T-cell (primary cell): ENCODE measurements around the gene ASTN1. TPM values are rescaled to one million over a fixed set of nuclear protein-coding genes. Genes with fewer than 3 reads are reported as not detected.

Source experiments
- ATAC-seq, 4 experiments: fragments of 200-7000 bp in 3 of 4; fragments of 150-1000 bp in 1 of 4; cut with Tn5 transposase; replicated peaks in 1 of 4; 1 replicate in 3 of 4; 2 replicates in 1 of 4; pipeline ENCODE4 v1.10.0; 2021; ENCODE audit warnings: moderate library complexity in 3 of 4, mild to moderate bottlenecking in 2 of 4, moderate number of reproducible peaks in 1 of 4
- CTCF ChIA-PET, 2 donors: fragments of 300-600 bp; sonication (Branson Sonifier 250); formaldehyde crosslinking; loops; one replicate each; lab custom pipeline; 2022; ENCODE audit warnings: antibody characterized with exemption in 2 of 2; lab: Charles Lee
- POLR2A ChIA-PET, 2 donors: fragments of 300-600 bp; sonication (Branson Sonifier 250); formaldehyde crosslinking; loops; one replicate each; lab custom pipeline; 2022; ENCODE audit warnings: antibody characterized with exemption in 2 of 2; lab: Charles Lee
- DNase-seq, 35 experiments: peaks; one replicate each; pipeline versions ENCODE4 v3.0.0 to v3.0.0-alpha.2; 2013 to 2023
- H3K27ac ChIP-seq: one replicate; pipeline ENCODE4 v1.5.1; 2013; ENCODE audit warnings: low read length
- H3K27me3 ChIP-seq, 2 experiments: replicated peaks in 1 of 2; 1 replicate in 1 of 2; 2 replicates in 1 of 2; pipeline versions ENCODE4 v1.6.1 to v1.7.0; 2013; ENCODE audit warnings: low read length in 1 of 2, mixed read lengths in 1 of 2; ENCODE audit not compliant: control insufficient read depth in 2 of 2, insufficient read depth in 2 of 2; ENCODE audit errors: extremely low read depth in 1 of 2
- H3K36me3 ChIP-seq, 2 donors: 1 replicate in 1 of 2; 2 replicates in 1 of 2; pipeline versions ENCODE4 v1.6.1 to v1.7.0; 2013; ENCODE audit warnings: low read length in 1 of 2; ENCODE audit not compliant: control insufficient read depth in 2 of 2, insufficient read depth in 1 of 2; ENCODE audit errors: extremely low read depth in 1 of 2
- H3K4me1 ChIP-seq, 2 experiments: 1 replicate in 1 of 2; 2 replicates in 1 of 2; pipeline versions ENCODE4 v1.6.1 to v1.7.0; 2013; ENCODE audit warnings: low read length in 2 of 2, mixed read lengths in 1 of 2; ENCODE audit not compliant: insufficient read depth in 2 of 2, control insufficient read depth in 1 of 2; ENCODE audit errors: extremely low read depth in 1 of 2
- H3K4me3 ChIP-seq, 2 donors: 1 replicate in 1 of 2; 2 replicates in 1 of 2; pipeline versions ENCODE4 v1.5.1 to v1.7.0; 2013; ENCODE audit warnings: mild to moderate bottlenecking in 2 of 2, low read length in 1 of 2, moderate library complexity in 1 of 2; ENCODE audit not compliant: control insufficient read depth in 1 of 2; ENCODE audit errors: extremely low read depth in 1 of 2
- H3K9me3 ChIP-seq: 2 replicates; pipeline ENCODE4 v1.7.0; 2013
- H3K27ac Mint-ChIP-seq, 2 donors: one replicate each; pipeline ENCODE4 v1.8.0; 2020 to 2021; ENCODE audit warnings: mild to moderate bottlenecking in 2 of 2, mixed read lengths in 2 of 2
- H3K27me3 Mint-ChIP-seq, 2 donors: one replicate each; pipeline ENCODE4 v1.8.0; 2021 to 2022; ENCODE audit warnings: mixed read lengths in 2 of 2
- H3K36me3 Mint-ChIP-seq: one replicate; pipeline ENCODE4 v1.8.0; 2021; ENCODE audit warnings: mixed read lengths
- H3K4me1 Mint-ChIP-seq, 3 donors: one replicate each; pipeline ENCODE4 v1.8.0; 2020 to 2022; ENCODE audit warnings: mixed read lengths in 3 of 3, mild to moderate bottlenecking in 1 of 3
- H3K4me3 Mint-ChIP-seq, 3 donors: one replicate each; pipeline ENCODE4 v1.8.0; 2020 to 2022; ENCODE audit warnings: mild to moderate bottlenecking in 3 of 3, mixed read lengths in 3 of 3, moderate library complexity in 3 of 3
- H3K9me3 Mint-ChIP-seq, 3 donors: one replicate each; pipeline ENCODE4 v1.8.0; 2020 to 2022; ENCODE audit warnings: mixed read lengths in 3 of 3
- WGBS: methylation state at CpG from one replicate; pipeline ENCODE4 v1.1.5; 2013; ENCODE audit warnings: missing lambda C conversion rate; ENCODE audit not compliant: insufficient coverage; 5-methylcytosine and 5-hydroxymethylcytosine counted together
- total RNA-seq, 35 experiments: library from RNA in 6 of 35; stranded (reverse) in 6 of 35; fragments of 120-200 nt in 1 of 35; gene quantifications; one replicate each; pipeline versions ENCODE4 v1.2.1 to v1.2.4 and lab custom pipeline; 2013 to 2026

Gene ASTN1
- under 1 TPM in 1 of 5 donors, not detected in 4; 0.06 TPM for total RNA-seq
- total RNA-seq (2013), result 0.02 TPM
- 0 to 0.05 (median 0) reads per million in 29 experiments for total RNA-seq (lab: John Stamatoyannopoulos, UW)

DNA sequence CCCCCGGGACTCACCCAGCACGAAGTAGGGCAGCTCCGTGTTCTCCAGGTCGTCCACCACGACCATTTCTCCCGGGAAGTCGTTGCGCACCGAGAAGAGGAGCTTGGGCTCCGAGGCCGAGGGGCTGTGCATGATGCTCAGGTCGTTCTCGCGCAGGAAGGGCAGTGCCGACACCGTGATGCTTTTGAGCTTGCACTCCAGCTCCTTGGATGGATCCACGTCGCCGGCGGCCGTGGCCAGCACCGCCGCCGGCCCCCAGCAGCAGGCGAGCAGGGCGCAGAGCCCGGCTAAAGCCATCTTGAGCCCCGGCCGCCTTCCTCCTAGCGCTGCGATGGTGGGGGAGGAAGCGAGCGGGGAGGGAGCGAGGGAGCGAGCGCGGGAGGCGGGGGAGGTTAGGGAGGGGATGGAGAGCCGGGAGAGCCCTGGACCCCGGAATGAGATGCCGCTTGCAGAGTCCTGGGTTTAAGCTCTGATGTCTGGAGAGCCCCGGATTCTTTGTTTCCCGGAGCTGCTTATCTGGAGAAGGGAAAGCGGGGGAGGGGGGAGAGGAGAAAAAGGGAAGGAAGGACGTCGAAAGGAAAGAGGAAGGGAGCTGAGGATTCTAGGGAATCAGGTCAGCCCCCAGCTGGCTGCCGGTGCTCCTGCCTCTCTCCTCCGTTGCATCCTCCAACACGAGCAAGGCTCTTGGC, at the start of gene ASTN1:
ASTN1 (minus strand) TSS at position 333 of the 689 bp plus-strand sequence; CDS start at position 297, 36 bp downstream.
- Mint-ChIP-seq H3K4me1 (peaks cover 3 to 6% (median 3%) of the 10 kb centered on the region in 3 donors), H3K9me3 (peaks cover 0 to 13% (median 13%) of the 10 kb centered on the region in 3 donors), H3K4me3 (no peak within 1 kb of the TSS), H3K36me3 (no peaks in the 10 kb centered on the region), H3K27ac (no peak within 1 kb of the TSS), H3K27me3 (peaks cover 25 to 27% of the 10 kb centered on the region in 2 donors)
- DNase-seq, result no peak
- no peak for ATAC-seq
- ChIA-PET CTCF (no interaction called here), POLR2A (no interaction called here)
- no peaks in the 10 kb centered on the region for H3K36me3 ChIP-seq
- H3K27ac ChIP-seq, result no peak within 1 kb of the TSS
- WGBS, result 4% methylated on average over 43 of the region's 49 CpGs
- H3K9me3 ChIP-seq, result no peaks in the 10 kb centered on the region
- peaks cover 10 to 14% of the 10 kb centered on the region in 2 experiments for H3K27me3 ChIP-seq
- no peak within 1 kb of the TSS for H3K4me3 ChIP-seq
- H3K4me1 ChIP-seq, result no peaks in the 10 kb centered on the region

GRCh38 chr1:177211231-177211630, 46.7 kb upstream of the ASTN1 start:
- ChIA-PET CTCF (no interaction called here), POLR2A (no interaction called here)
- ATAC-seq, result no peak
- no peak for DNase-seq
- no peaks in the 10 kb centered on the region for H3K36me3 Mint-ChIP-seq
- Histone ChIP-seq H3K9me3 (no peaks in the 10 kb centered on the region), H3K36me3 (no peaks in the 10 kb centered on the region), H3K4me3 (no peak overlapping the region), H3K4me1 (no peaks in the 10 kb centered on the region), H3K27me3 (no peaks in the 10 kb centered on the region), H3K27ac (no peak overlapping the region)
- 45% methylated on average over 2 of the region's 4 CpGs for WGBS
- H3K27ac Mint-ChIP-seq, result no peak overlapping the region
- H3K9me3 Mint-ChIP-seq, result peaks cover 2 to 12% (median 3%) of the 10 kb centered on the region in 3 donors
- H3K4me3 Mint-ChIP-seq, result no peak overlapping the region
- H3K4me1 Mint-ChIP-seq, result no peaks in the 10 kb centered on the region
- H3K27me3 Mint-ChIP-seq, result no peaks in the 10 kb centered on the region

DNA sequence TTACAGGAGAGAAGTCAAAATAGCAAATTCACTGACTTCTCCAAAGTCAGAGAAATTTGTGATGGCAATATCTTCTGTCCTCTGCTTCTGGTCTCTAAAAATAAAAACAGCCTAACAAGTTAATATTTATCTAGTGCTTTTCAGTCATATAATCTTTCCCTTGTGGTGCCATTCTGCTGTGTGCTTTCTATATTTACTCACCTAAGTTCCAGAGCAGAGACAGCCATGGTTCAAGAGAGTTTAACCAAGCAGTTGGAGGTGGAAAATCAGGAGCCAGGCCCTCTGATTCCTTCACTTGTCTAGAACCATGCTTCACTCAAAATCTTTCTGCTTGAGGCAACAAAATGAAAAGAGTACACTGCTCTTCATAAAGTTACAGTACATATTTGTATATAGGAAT, 45.6 kb upstream of the ASTN1 start:
- no peaks in the 10 kb centered on the region for H3K27me3 Mint-ChIP-seq
- DNase-seq (no peak), ATAC-seq (no peak)
- ChIA-PET CTCF (no interaction called here), POLR2A (no interaction called here)
- Histone ChIP-seq H3K4me1 (no peaks in the 10 kb centered on the region), H3K27me3 (no peaks in the 10 kb centered on the region), H3K9me3 (no peaks in the 10 kb centered on the region), H3K4me3 (no peak overlapping the region), H3K27ac (no peak overlapping the region), H3K36me3 (no peaks in the 10 kb centered on the region)
- H3K27ac Mint-ChIP-seq, result no peak overlapping the region
- H3K4me1 Mint-ChIP-seq, result no peaks in the 10 kb centered on the region
- H3K36me3 Mint-ChIP-seq, result no peaks in the 10 kb centered on the region
- no peak overlapping the region for H3K4me3 Mint-ChIP-seq
- H3K9me3 Mint-ChIP-seq, result peaks cover 0 to 7% (median 3%) of the 10 kb centered on the region in 3 donors

DNA sequence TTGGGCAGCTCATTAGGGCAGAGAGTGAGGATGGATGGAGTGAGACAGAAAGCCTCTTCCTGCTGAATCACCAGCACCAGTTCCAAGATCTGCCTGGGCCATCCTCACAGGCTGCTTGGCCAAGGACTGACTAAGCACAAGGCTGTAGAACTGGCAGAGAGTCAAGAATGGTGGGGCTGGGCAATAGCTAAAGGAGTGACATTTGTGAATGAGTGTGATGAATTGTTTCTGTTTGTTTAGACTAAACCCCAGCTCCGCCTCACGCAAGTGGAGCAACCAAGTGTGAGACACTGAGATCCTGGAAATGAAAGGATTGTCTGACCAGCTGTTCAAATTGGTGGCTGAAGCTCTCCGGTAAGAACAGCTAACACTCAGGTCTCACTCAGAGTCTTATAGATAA, 44.8 kb upstream of the ASTN1 start:
- Mint-ChIP-seq H3K4me1 (no peaks in the 10 kb centered on the region), H3K27me3 (no peaks in the 10 kb centered on the region), H3K36me3 (no peaks in the 10 kb centered on the region), H3K27ac (no peak overlapping the region), H3K4me3 (no peak overlapping the region), H3K9me3 (peaks cover 0 to 4% (median 0%) of the 10 kb centered on the region in 3 donors)
- no peaks in the 10 kb centered on the region for H3K9me3 ChIP-seq
- H3K27me3 ChIP-seq, result no peaks in the 10 kb centered on the region
- CTCF ChIA-PET, result no interaction called here
- POLR2A ChIA-PET, result no interaction called here
- H3K36me3 ChIP-seq, result no peaks in the 10 kb centered on the region
- H3K27ac ChIP-seq, result no peak overlapping the region
- H3K4me1 ChIP-seq, result no peaks in the 10 kb centered on the region
- no peak overlapping the region for H3K4me3 ChIP-seq
- ATAC-seq (no peak), DNase-seq (no peak)
- WGBS, result no CpG with 5 or more reads among the region's 3 CpGs

DNA sequence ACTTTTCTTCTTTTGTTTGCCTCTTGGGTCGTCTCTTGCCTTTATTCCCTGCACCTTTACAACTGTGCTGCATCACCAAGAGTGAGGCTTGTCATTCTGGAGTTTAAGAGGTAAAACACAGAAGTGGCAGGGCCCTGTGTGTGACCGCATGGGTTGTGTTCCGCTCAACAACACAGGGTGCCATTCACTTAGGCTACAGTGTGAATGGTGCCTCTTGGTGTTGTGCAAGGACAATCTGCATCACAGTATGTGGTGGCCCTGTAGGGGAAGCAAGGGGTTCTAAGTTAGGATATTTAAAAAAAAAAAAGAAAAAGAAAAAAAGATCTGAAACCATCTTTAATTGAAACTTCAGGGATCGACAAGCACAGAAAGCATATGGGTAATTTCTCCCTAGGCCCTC, 44.4 kb upstream of the ASTN1 start:
- Histone ChIP-seq H3K27ac (no peak overlapping the region), H3K4me3 (no peak overlapping the region), H3K27me3 (no peaks in the 10 kb centered on the region), H3K4me1 (no peaks in the 10 kb centered on the region), H3K9me3 (no peaks in the 10 kb centered on the region), H3K36me3 (no peaks in the 10 kb centered on the region)
- no CpG with 5 or more reads among the region's 4 CpGs for WGBS
- Mint-ChIP-seq H3K27ac (no peak overlapping the region), H3K36me3 (no peaks in the 10 kb centered on the region), H3K4me1 (no peaks in the 10 kb centered on the region), H3K27me3 (no peaks in the 10 kb centered on the region), H3K4me3 (no peak overlapping the region), H3K9me3 (peaks cover 0 to 8% (median 0%) of the 10 kb centered on the region in 3 donors)
- ATAC-seq (no peak), DNase-seq (no peak)
- POLR2A ChIA-PET, result no interaction called here
- CTCF ChIA-PET, result no interaction called here

DNA sequence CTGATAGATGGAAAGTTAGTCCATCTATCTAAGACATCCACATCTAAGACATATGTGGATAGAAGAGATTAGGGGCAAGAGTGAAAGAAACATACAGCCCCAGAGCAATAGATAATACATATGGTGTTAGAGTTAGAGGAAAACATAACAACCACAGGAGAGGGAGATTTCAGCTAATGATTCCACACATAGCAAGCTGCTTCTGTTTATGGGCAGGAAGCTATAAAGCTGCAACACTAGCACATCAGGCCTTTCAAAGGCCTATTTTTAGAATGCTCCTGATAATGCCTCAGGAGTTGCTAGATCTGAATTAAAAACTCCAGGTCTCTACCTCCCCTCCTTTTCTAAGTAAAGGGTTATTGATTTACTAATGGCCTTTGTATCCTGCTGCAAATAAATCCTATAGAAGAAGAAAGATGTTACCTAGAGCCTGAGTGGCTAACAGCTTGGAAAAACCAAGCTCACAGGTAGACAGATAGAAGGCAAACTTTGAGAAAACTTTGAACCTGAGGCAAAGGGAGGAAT, 42.4 kb upstream of the ASTN1 start:
- Histone ChIP-seq H3K4me3 (no peak overlapping the region), H3K36me3 (no peaks in the 10 kb centered on the region), H3K9me3 (no peaks in the 10 kb centered on the region), H3K4me1 (no peaks in the 10 kb centered on the region), H3K27ac (no peak overlapping the region), H3K27me3 (no peaks in the 10 kb centered on the region)
- no peak for DNase-seq
- H3K36me3 Mint-ChIP-seq, result no peaks in the 10 kb centered on the region
- peaks cover 0 to 17% (median 2%) of the 10 kb centered on the region in 3 donors for H3K9me3 Mint-ChIP-seq
- ATAC-seq, result no peak
- no peak overlapping the region for H3K4me3 Mint-ChIP-seq
- no peak overlapping the region for H3K27ac Mint-ChIP-seq
- no peaks in the 10 kb centered on the region for H3K27me3 Mint-ChIP-seq
- CTCF ChIA-PET, result no interaction called here
- no peaks in the 10 kb centered on the region for H3K4me1 Mint-ChIP-seq
- POLR2A ChIA-PET, result no interaction called here
